H9 (cell line): Measurements from ENCODE around the gene MRPS5. TPM values are rescaled to one million over a fixed set of nuclear protein-coding genes. Genes with fewer than 3 reads are reported as not detected.

Experiments
- DNase-seq: peaks from one replicate; pipeline ENCODE4 v3.0.0-alpha.2; 2017
- H2AFZ ChIP-seq: one replicate; pipeline ENCODE4 v1.6.1; 2013; ENCODE audit warnings: mild to moderate bottlenecking, low read length, control low read depth, moderate library complexity
- H2AK5ac ChIP-seq: 2 replicates; pipeline ENCODE4 v1.6.1; 2013; ENCODE audit warnings: low read length, control low read depth, mixed read lengths; ENCODE audit not compliant: insufficient read length
- H2BK120ac ChIP-seq: one replicate; pipeline ENCODE4 v1.6.1; 2013; ENCODE audit warnings: low read depth, mild to moderate bottlenecking, low read length, control low read depth, inconsistent platforms; ENCODE audit not compliant: poor library complexity, severe bottlenecking
- H2BK12ac ChIP-seq: 2 replicates; pipeline ENCODE4 v1.6.1; 2013; ENCODE audit warnings: low read length, control low read depth, mixed read lengths, low read depth; ENCODE audit not compliant: insufficient read length
- H2BK15ac ChIP-seq: 2 replicates; pipeline ENCODE4 v1.6.1; 2013; ENCODE audit warnings: low read depth, low read length, control low read depth
- H2BK20ac ChIP-seq: one replicate; pipeline ENCODE4 v1.6.1; 2013; ENCODE audit warnings: low read depth, mild to moderate bottlenecking, low read length, control low read depth, inconsistent platforms; ENCODE audit not compliant: poor library complexity, severe bottlenecking
- H2BK5ac ChIP-seq: 2 replicates; pipeline ENCODE4 v1.6.1; 2013; ENCODE audit warnings: low read length, control low read depth, mixed read lengths; ENCODE audit not compliant: insufficient read length
- H3K14ac ChIP-seq: 2 replicates; pipeline ENCODE4 v1.6.1; 2013; ENCODE audit warnings: low read length, control low read depth; ENCODE audit not compliant: insufficient read depth
- H3K18ac ChIP-seq: 2 replicates; pipeline ENCODE4 v1.6.1; 2013; ENCODE audit warnings: low read depth, mild to moderate bottlenecking, mixed read lengths, low read length, control low read depth; ENCODE audit not compliant: insufficient read length
- H3K23ac ChIP-seq: 2 replicates; pipeline ENCODE4 v1.6.1; 2013; ENCODE audit warnings: low read length, control low read depth, mixed read lengths, low read depth; ENCODE audit not compliant: insufficient read length
- H3K23me2 ChIP-seq: 2 replicates; pipeline ENCODE4 v1.6.1; 2013; ENCODE audit warnings: low read depth, mild to moderate bottlenecking, mixed read lengths, low read length, control low read depth; ENCODE audit not compliant: insufficient read length, poor library complexity, severe bottlenecking
- H3K27ac ChIP-seq: 2 replicates; pipeline ENCODE4 v1.5.1; 2013; ENCODE audit warnings: low read length, control low read depth, mixed read lengths, low read depth; ENCODE audit not compliant: insufficient read length
- H3K27me3 ChIP-seq: 2 replicates; pipeline ENCODE4 v1.6.1; 2013; ENCODE audit warnings: low read length, control low read depth, inconsistent platforms; ENCODE audit not compliant: insufficient read depth
- H3K4ac ChIP-seq: 2 replicates; pipeline ENCODE4 v1.6.1; 2013; ENCODE audit warnings: low read depth, mild to moderate bottlenecking, control low read depth, inconsistent platforms, low read length, moderate library complexity
- H3K4me1 ChIP-seq: 2 replicates; pipeline ENCODE4 v1.6.1; 2013; ENCODE audit warnings: low read length, control low read depth, inconsistent platforms; ENCODE audit not compliant: insufficient read depth
- H3K4me2 ChIP-seq: 2 replicates; pipeline ENCODE4 v1.6.1; 2013; ENCODE audit warnings: low read length, control low read depth, mixed read lengths; ENCODE audit not compliant: insufficient read length, insufficient read depth
- H3K56ac ChIP-seq: 2 replicates; pipeline ENCODE4 v1.6.1; 2013; ENCODE audit warnings: low read depth, mild to moderate bottlenecking, mixed read lengths, low read length, control low read depth; ENCODE audit not compliant: insufficient read length
- H3K79me1 ChIP-seq: 2 replicates; pipeline ENCODE4 v1.6.1; 2013; ENCODE audit warnings: low read depth, mild to moderate bottlenecking, moderate library complexity, low read length, control low read depth, inconsistent platforms; ENCODE audit not compliant: insufficient read depth, poor library complexity, severe bottlenecking
- H3K79me2 ChIP-seq: 2 replicates; pipeline ENCODE4 v1.6.1; 2013; ENCODE audit warnings: low read length, control low read depth, inconsistent platforms; ENCODE audit not compliant: insufficient read depth
- H3K9ac ChIP-seq: 2 replicates; pipeline ENCODE4 v1.6.1; 2013; ENCODE audit warnings: low read length, control low read depth, mixed read lengths; ENCODE audit not compliant: insufficient read length; ENCODE audit errors: extremely low read depth
- H3K9me3 ChIP-seq: one replicate; pipeline ENCODE4 v1.6.1; 2013; ENCODE audit warnings: low read depth, low read length, inconsistent platforms; ENCODE audit not compliant: control insufficient read depth
- H3T11ph ChIP-seq: one replicate; pipeline ENCODE4 v1.6.1; 2013; ENCODE audit warnings: mild to moderate bottlenecking, low read length, control low read depth, inconsistent platforms
- H4K20me1 ChIP-seq: one replicate; pipeline ENCODE4 v1.6.1; 2013; ENCODE audit not compliant: control insufficient read depth, insufficient read length, insufficient read depth
- H4K5ac ChIP-seq: 2 replicates; pipeline ENCODE4 v1.6.1; 2013; ENCODE audit warnings: low read depth, mild to moderate bottlenecking, mixed read lengths, low read length, control low read depth; ENCODE audit not compliant: insufficient read length
- H4K8ac ChIP-seq: replicated peaks from 2 replicates; pipeline ENCODE4 v1.6.1; 2013; ENCODE audit warnings: low read length, control low read depth, mixed read lengths, low read depth; ENCODE audit not compliant: insufficient read length
- H4K91ac ChIP-seq: 2 replicates; pipeline ENCODE4 v1.6.1; 2013; ENCODE audit warnings: low read depth, mild to moderate bottlenecking, moderate library complexity, mixed read lengths, low read length, control low read depth; ENCODE audit not compliant: insufficient read length
- H3K27ac Mint-ChIP-seq, 3 experiments: 2 replicates in 2 of 3; 3 replicates in 1 of 3; pipeline ENCODE4 v1.8.0; 2020 to 2021; ENCODE audit warnings: mixed read lengths in 3 of 3, mild to moderate bottlenecking in 1 of 3, moderate library complexity in 1 of 3
- H3K27me3 Mint-ChIP-seq: 2 replicates; pipeline ENCODE4 v1.8.0; 2021; ENCODE audit warnings: low read depth, mild to moderate bottlenecking, moderate library complexity, mixed read lengths
- H3K36me3 Mint-ChIP-seq, 3 experiments: 2 replicates in 2 of 3; 3 replicates in 1 of 3; pipeline ENCODE4 v1.8.0; 2020 to 2021; ENCODE audit warnings: low read depth in 3 of 3, mixed read lengths in 3 of 3; ENCODE audit not compliant: insufficient read depth in 1 of 3
- H3K4me1 Mint-ChIP-seq, 2 experiments: 2 replicates each; pipeline ENCODE4 v1.8.0; 2020; ENCODE audit warnings: mixed read lengths in 2 of 2
- H3K4me3 Mint-ChIP-seq, 2 experiments: 2 replicates in 1 of 2; 3 replicates in 1 of 2; pipeline ENCODE4 v1.8.0; 2020 to 2021; ENCODE audit warnings: mild to moderate bottlenecking in 2 of 2, mixed read lengths in 2 of 2, moderate library complexity in 1 of 2
- H3K9me3 Mint-ChIP-seq, 2 experiments: 2 replicates in 1 of 2; 3 replicates in 1 of 2; pipeline ENCODE4 v1.8.0; 2020; ENCODE audit warnings: mild to moderate bottlenecking in 2 of 2, mixed read lengths in 2 of 2, moderate library complexity in 1 of 2
- CTCF ChIP-seq: fragments of 200-600 bp; sonication (generic); conservative IDR thresholded peaks from 3 replicates; pipeline ENCODE4 v1.8.0; 2021; ENCODE audit warnings: antibody characterized with exemption, mild to moderate bottlenecking
- WGBS: extraction: QIAGEN DNeasy Blood & Tissue Kit; methylation state at CpG from one replicate; pipeline ENCODE4 v1.1.7; 2013; ENCODE audit warnings: missing lambda C conversion rate, low lambda C conversion rate, mixed read lengths; ENCODE audit not compliant: insufficient read length; ENCODE audit errors: extremely low coverage; 5-methylcytosine and 5-hydroxymethylcytosine counted together
- total RNA-seq: library from RNA; stranded (reverse); gene quantifications from 2 replicates; pipeline ENCODE4 v1.2.1, GENCODE V29; 2021

Gene MRPS5
- total RNA-seq, 1 experiment from 2014 or later = 50.9 TPM

- peaks cover 63% of the 10 kb centered on the region for H3K27me3 Mint-ChIP-seq
- no peak overlapping the region for H2AFZ ChIP-seq
- no peak for TF ChIP-seq CTCF
- peaks cover 0 to 2% (median 0%) of the 10 kb centered on the region in 3 experiments; a peak in 2 of 7 replicates for H3K36me3 Mint-ChIP-seq
- H2BK20ac ChIP-seq = no peak overlapping the region
- H3K27me3 ChIP-seq = no peaks in the 10 kb centered on the region
- H4K5ac ChIP-seq = no peak overlapping the region
- no CpG with 5 or more reads among the region's 2 CpGs for WGBS
- DNase-seq = no peak
- H2BK5ac ChIP-seq = no peak overlapping the region
- H4K20me1 ChIP-seq = no peaks in the 10 kb centered on the region
- H3K4ac ChIP-seq = no peak overlapping the region
- no peak overlapping the region for H3K9ac ChIP-seq
- H3K18ac ChIP-seq = no peak overlapping the region
- H3K23ac ChIP-seq = no peak overlapping the region
- H4K8ac ChIP-seq = no peak overlapping the region
- no peaks in the 10 kb centered on the region for H3K79me2 ChIP-seq
- H3K4me1 ChIP-seq = no peaks in the 10 kb centered on the region
- H4K91ac ChIP-seq = no peak overlapping the region
- no peak overlapping the region for H2BK12ac ChIP-seq
- H3K4me2 ChIP-seq = no peak overlapping the region
- H3K9me3 ChIP-seq = no peaks in the 10 kb centered on the region
- no peak overlapping the region for H3K4me3 Mint-ChIP-seq
- H3K79me1 ChIP-seq = no peaks in the 10 kb centered on the region
- no peak overlapping the region for H3K14ac ChIP-seq
- H3K27ac ChIP-seq = no peak overlapping the region
- no peaks in the 10 kb centered on the region for H3K23me2 ChIP-seq
- H2AK5ac ChIP-seq = no peak overlapping the region
- H2BK15ac ChIP-seq = no peak overlapping the region
- H3K9me3 Mint-ChIP-seq = peaks cover 22 to 30% of the 10 kb centered on the region in 2 experiments
- no peak overlapping the region for H2BK120ac ChIP-seq
- H3K4me1 Mint-ChIP-seq = no peaks in the 10 kb centered on the region; a peak in 1 of 4 replicates
- H3K56ac ChIP-seq = no peak overlapping the region
- no peak overlapping the region; a peak in 1 of 7 replicates for H3K27ac Mint-ChIP-seq
- H3T11ph ChIP-seq = no peak overlapping the region
Measured at GRCh38 chr2:95037384-95037839, 84.2 kb downstream of the MRPS5 start.
